OCI-LY7 (cell line): ENCODE results near the gene SLC18A2.

Source experiments
- CTCF ChIP-seq: fragments of 200-600 bp; sonication (generic); conservative IDR thresholded peaks from 2 replicates; pipeline ENCODE4 v1.5.1; 2014; ENCODE audit warnings: mild to moderate bottlenecking, antibody characterized with exemption, low read length, moderate library complexity, mixed read lengths
- EZH2phosphoT487 ChIP-seq: fragments of 200-600 bp; sonication (generic); IDR thresholded peaks from 2 replicates; pipeline ENCODE4 v1.6.1; 2018; ENCODE audit warnings: low read depth, borderline replicate concordance, mild to moderate bottlenecking, mixed run types, antibody characterized with exemption, low read length, moderate library complexity, mixed read lengths

DNA sequence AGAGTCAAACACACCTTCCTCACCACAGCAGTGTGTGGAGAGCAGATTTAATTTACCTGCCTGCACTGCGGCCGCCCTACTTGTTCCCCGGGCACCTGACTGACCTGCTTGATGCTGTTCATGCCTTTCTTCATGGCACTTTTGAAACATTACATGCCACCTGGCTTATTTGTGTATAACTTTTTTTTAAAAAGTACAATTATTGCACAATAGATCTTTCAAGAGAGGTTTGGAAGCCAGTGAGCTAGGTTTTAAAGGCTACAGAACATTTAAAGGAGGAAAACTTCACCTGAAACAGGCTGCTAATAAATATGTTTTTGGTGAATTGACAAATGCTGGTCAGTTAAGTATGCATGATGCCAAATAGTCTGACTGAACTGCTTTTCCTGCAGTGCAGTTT lies 33.1 kb downstream of the SLC18A2 start:
- TF ChIP-seq CTCF (no peak), EZH2phosphoT487 (no peak)
